Gastroesophageal sphincter (tissue), 4 donors: ENCODE data around the gene STYXL2. TPM values are rescaled to one million over a fixed set of nuclear protein-coding genes. Genes with fewer than 3 reads are reported as not detected.

Experiments used
- ATAC-seq: fragments of 150-250 bp; one replicate; pipeline ENCODE4 v1.9.1; 2016; ENCODE audit warnings: mild to moderate bottlenecking, moderate library complexity
- H3K27ac ChIP-seq, 4 donors: fragments of 200-600 bp; sonication (generic) in 3 of 4; 1 replicate in 3 of 4; 2 replicates in 1 of 4; pipeline ENCODE4 v1.5.1; 2016 to 2019
- H3K27me3 ChIP-seq: fragments of 200-600 bp; sonication (generic); one replicate; pipeline ENCODE4 v1.5.1; 2019
- H3K36me3 ChIP-seq, 2 donors: fragments of 200-600 bp; sonication (generic); one replicate each; pipeline ENCODE4 v1.5.1; 2019; ENCODE audit warnings: control low read depth in 1 of 2
- H3K4me1 ChIP-seq, 3 donors: fragments of 200-600 bp; sonication (generic); 1 replicate in 2 of 3; 2 replicates in 1 of 3; pipeline ENCODE4 v1.5.1; 2016 to 2019; ENCODE audit warnings: control low read depth in 2 of 3
- H3K4me3 ChIP-seq, 2 donors: fragments of 200-600 bp; sonication (generic); one replicate each; pipeline ENCODE4 v1.5.1; 2019; ENCODE audit warnings: mild to moderate bottlenecking in 1 of 2, moderate library complexity in 1 of 2
- H3K9me3 ChIP-seq, 3 donors: fragments of 200-600 bp; sonication (generic); one replicate each; pipeline ENCODE4 v1.5.1; 2017 to 2019; ENCODE audit warnings: control low read depth in 2 of 3
- EP300 ChIP-seq: sonication (generic); formaldehyde crosslinking; IDR thresholded peaks from one replicate; pipeline ENCODE4 v1.6.1; 2017; ENCODE audit warnings: antibody characterized with exemption, mild to moderate bottlenecking
- POLR2A ChIP-seq, 2 donors: fragments of 450-650 bp; IDR thresholded peaks; one replicate each; pipeline ENCODE4 v1.6.1; 2017; ENCODE audit warnings: antibody characterized with exemption in 2 of 2, mild to moderate bottlenecking in 2 of 2, moderate library complexity in 1 of 2
- POLR2AphosphoS5 ChIP-seq: sonication (generic); formaldehyde crosslinking; IDR thresholded peaks from one replicate; pipeline ENCODE4 v1.6.1; 2017; ENCODE audit warnings: antibody characterized with exemption
- WGBS, 2 donors: methylation state at CpG; one replicate each; pipeline ENCODE4 v1.1.5; 2018; ENCODE audit warnings: low coverage in 1 of 2; 5-methylcytosine and 5-hydroxymethylcytosine counted together
- total RNA-seq, 4 donors: library from RNA; depleted of rRNA; stranded (reverse); fragments of >200 nt; gene quantifications; one replicate each; pipeline ENCODE4 v1.1.0, GENCODE V29; 2016
- TF ChIP-seq, protein P1 (sequence below), 4 experiments: fragments of 200-600 bp in 2 of 4; fragments of 450-650 bp in 2 of 4; sonication (generic) in 1 of 4; IDR thresholded peaks; one replicate each; pipeline ENCODE4 v1.5.1; 2017 to 2019; ENCODE audit warnings: antibody characterized with exemption in 4 of 4, mild to moderate bottlenecking in 2 of 4, moderate library complexity in 2 of 4

STYXL2 gene
- total RNA-seq, 4 donors from 2014 or later = 0.08 to 0.17 (median 0.16) TPM; not detected in 1

DNA sequence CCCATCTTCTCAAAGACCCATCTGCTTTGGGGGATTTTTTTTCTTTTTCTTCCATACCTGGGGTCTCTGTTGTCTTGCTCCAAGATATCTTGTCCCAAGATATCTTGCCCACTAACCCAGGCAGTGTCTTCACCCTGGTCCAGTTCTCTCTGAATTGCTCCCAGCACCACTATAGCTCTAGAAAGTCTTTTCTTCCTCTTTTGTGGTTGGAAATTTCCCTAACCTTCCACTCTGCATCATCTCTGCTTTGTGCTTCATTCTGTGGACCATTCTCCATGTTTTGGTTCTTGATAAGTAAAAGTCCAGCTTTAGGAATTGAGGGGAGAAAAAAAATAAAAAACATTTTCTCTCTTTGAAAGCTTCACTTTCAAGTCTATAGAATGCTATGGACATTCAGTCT lies 20.9 kb downstream of the STYXL2 start:
- TF ChIP-seq EP300 = no peak
- no peak for TF ChIP-seq POLR2AphosphoS5
- TF ChIP-seq, protein P1, sequence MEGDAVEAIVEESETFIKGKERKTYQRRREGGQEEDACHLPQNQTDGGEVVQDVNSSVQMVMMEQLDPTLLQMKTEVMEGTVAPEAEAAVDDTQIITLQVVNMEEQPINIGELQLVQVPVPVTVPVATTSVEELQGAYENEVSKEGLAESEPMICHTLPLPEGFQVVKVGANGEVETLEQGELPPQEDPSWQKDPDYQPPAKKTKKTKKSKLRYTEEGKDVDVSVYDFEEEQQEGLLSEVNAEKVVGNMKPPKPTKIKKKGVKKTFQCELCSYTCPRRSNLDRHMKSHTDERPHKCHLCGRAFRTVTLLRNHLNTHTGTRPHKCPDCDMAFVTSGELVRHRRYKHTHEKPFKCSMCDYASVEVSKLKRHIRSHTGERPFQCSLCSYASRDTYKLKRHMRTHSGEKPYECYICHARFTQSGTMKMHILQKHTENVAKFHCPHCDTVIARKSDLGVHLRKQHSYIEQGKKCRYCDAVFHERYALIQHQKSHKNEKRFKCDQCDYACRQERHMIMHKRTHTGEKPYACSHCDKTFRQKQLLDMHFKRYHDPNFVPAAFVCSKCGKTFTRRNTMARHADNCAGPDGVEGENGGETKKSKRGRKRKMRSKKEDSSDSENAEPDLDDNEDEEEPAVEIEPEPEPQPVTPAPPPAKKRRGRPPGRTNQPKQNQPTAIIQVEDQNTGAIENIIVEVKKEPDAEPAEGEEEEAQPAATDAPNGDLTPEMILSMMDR (IDR thresholded peaks at IDR 0.05) = no peak
- no peaks in the 10 kb centered on the region for H3K4me1 ChIP-seq
- H3K4me3 ChIP-seq = no peak overlapping the region
- peaks cover 0 to 13% (median 0%) of the 10 kb centered on the region in 3 donors for H3K9me3 ChIP-seq
- peaks cover 31% of the 10 kb centered on the region for H3K27me3 ChIP-seq
- H3K36me3 ChIP-seq = no peaks in the 10 kb centered on the region
- no peak overlapping the region for H3K27ac ChIP-seq
- ATAC-seq = no peak

DNA sequence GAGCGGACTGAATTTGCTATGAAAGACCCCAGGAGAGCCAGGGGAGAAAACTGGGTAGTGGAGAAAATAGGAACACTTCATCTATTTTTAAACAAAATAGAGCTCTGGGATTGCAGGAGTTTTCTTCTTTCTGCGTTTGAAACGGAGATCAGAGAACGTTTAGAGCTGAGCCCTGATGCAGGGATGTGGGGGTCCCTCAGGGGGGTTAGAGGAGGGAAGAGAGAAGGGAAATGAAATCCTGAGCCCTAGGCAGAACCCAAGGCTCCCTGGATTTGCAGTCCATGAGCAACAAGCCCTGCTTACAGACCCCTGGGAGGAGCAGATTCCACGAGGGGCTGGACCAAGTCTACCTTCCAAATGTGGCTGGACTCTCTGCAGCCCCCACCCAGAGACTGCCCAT lies 21.8 kb downstream of the STYXL2 start:
- H3K27ac ChIP-seq = no peak overlapping the region
- no peak for TF ChIP-seq POLR2AphosphoS5
- no peak for TF ChIP-seq EP300
- TF ChIP-seq, protein P1 (IDR thresholded peaks at IDR 0.05) = no peak
- TF ChIP-seq POLR2A (IDR thresholded peaks at IDR 0.05) = no peak
- whole genome bisulfite sequencing, 2 donors = 34% methylated on average over 5 of the region's 5 CpGs; no CpG with 5 or more reads in 1 of the 2 donors
- no peaks in the 10 kb centered on the region for H3K4me1 ChIP-seq
- no peak for ATAC-seq
- H3K9me3 ChIP-seq = peaks cover 0 to 5% (median 0%) of the 10 kb centered on the region in 3 donors
- H3K27me3 ChIP-seq = peaks cover 37% of the 10 kb centered on the region
- no peaks in the 10 kb centered on the region for H3K36me3 ChIP-seq
- H3K4me3 ChIP-seq = no peak overlapping the region

DNA sequence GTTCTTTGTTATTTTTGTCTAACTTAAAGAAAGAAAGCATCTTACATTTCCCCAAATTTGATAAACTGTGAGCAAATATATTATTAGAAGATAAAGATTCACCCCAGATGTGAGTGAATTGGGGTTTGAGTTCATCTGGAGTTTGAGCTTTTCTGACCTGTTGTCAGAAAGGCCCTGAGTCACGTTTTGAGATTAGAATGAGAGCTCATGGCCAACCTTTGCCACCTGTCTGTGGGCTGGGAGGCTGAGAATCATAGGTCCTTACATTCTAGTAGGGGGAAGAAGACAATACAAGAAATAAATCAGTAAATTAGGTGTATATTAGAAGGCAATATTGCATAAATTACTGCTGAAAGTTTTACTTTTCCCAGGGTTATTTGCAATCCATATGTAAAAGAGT lies 22.3 kb downstream of the STYXL2 start:
- TF ChIP-seq EP300 (no peak), POLR2A (IDR thresholded peaks at IDR 0.05) (no peak), POLR2AphosphoS5 (no peak)
- TF ChIP-seq, protein P1 (IDR thresholded peaks at IDR 0.05) = no peak
- H3K36me3 ChIP-seq = no peaks in the 10 kb centered on the region
- no peak overlapping the region for H3K4me3 ChIP-seq
- peaks cover 0 to 3% (median 2%) of the 10 kb centered on the region in 3 donors for H3K4me1 ChIP-seq
- no peak for ATAC-seq
- no peaks in the 10 kb centered on the region for H3K9me3 ChIP-seq
- H3K27me3 ChIP-seq = peaks cover 41% of the 10 kb centered on the region
- WGBS, 2 donors = 42 to 60% methylated on average over 1 of the region's 1 CpG
- no peak overlapping the region for H3K27ac ChIP-seq

DNA sequence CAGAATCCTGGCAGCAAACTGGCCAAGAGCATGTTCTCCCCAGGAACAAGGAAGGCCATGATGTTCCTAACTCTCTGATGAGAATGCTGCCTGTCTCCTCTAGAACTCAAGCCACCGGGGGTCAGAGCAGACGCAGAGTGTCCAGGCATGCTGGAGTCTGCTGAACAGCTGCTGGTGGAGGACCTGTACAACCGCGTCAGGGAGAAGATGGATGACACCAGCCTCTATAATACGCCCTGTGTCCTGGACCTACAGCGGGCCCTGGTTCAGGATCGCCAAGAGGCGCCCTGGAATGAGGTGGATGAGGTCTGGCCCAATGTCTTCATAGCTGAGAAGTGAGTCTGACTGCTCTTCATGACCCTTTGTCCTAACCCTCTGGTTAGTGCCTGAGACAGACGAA lies 23.4 kb downstream of the STYXL2 start:
- WGBS, 2 donors = 86 to 88% methylated on average over 1 to 7 of the region's 9 CpGs
- H3K27me3 ChIP-seq = peaks cover 44% of the 10 kb centered on the region
- ATAC-seq = no peak

DNA sequence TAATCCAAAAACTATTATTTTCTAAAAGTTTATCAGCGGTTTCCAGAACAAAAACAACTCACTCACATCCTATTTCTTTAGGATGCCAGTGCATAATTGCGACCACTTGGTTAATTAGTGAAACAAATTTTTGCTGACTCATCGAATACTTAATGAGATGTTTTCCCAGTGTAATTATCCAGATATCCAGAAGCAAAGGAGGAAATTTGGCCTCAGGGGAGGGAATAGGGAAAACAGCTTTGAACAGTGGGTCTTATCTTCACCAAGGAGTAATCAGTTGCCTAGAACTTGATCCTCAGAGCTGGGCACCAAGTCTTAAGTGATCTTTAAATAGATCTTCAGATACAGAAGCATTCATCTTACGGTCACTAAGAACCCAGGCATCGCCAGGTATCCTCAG lies 24.3 kb downstream of the STYXL2 start:
- no peaks in the 10 kb centered on the region for H3K36me3 ChIP-seq
- no peak overlapping the region for H3K27ac ChIP-seq
- H3K9me3 ChIP-seq = no peaks in the 10 kb centered on the region
- 94 to 96% methylated on average over 3 to 5 of the region's 5 CpGs for WGBS, 2 donors
- no peak for TF ChIP-seq POLR2AphosphoS5
- TF ChIP-seq, protein P1 (IDR thresholded peaks at IDR 0.05) = no peak
- TF ChIP-seq EP300 = no peak
- TF ChIP-seq POLR2A (IDR thresholded peaks at IDR 0.05) = no peak
- peaks cover 44% of the 10 kb centered on the region for H3K27me3 ChIP-seq
- peaks cover 0 to 11% (median 7%) of the 10 kb centered on the region in 3 donors for H3K4me1 ChIP-seq
- no peak overlapping the region for H3K4me3 ChIP-seq
- no peak for ATAC-seq

More for the DNA sequence above, 23.4 kb downstream of the STYXL2 start:
- H3K4me1 ChIP-seq = peaks cover 0 to 11% (median 7%) of the 10 kb centered on the region in 3 donors
- TF ChIP-seq, protein P1 (IDR thresholded peaks at IDR 0.05) = no peak
- TF ChIP-seq EP300 (no peak), POLR2A (IDR thresholded peaks at IDR 0.05) (no peak), POLR2AphosphoS5 (no peak)
- H3K4me3 ChIP-seq = no peak overlapping the region
- H3K9me3 ChIP-seq = no peaks in the 10 kb centered on the region
- H3K27ac ChIP-seq = no peak overlapping the region
- H3K36me3 ChIP-seq = no peaks in the 10 kb centered on the region
